Measurements from ENCODE around the gene DNAJC2.
"Not testable (repeated sequence)": the region's sequence is repeated elsewhere in the genome, so short reads cannot be mapped to it uniquely, and the experiment has no call there.

The DNAJC2 gene

DNA sequence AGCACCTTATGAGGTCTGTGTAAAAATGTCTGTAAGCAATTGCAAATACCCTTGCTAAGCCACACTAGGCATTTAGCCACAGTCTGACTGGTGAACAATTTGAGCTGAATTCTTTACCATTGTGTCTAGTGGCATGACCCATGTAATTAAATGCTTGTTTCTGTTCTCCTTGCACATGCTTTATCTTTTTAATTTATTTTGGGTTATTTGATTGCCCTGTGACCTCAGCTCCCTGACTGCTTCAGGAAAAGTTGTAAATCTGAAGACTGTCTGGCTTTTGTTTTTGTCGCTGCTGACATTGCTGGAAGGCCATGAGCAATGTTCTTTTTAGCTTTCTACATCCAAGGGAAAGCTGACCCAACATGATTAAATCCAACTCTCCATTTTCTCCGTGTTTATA is 78.3 kb downstream of the DNAJC2 start:
- DNase-seq (ENCODE audit: low spot score) = not testable (repeated sequence)

DNA sequence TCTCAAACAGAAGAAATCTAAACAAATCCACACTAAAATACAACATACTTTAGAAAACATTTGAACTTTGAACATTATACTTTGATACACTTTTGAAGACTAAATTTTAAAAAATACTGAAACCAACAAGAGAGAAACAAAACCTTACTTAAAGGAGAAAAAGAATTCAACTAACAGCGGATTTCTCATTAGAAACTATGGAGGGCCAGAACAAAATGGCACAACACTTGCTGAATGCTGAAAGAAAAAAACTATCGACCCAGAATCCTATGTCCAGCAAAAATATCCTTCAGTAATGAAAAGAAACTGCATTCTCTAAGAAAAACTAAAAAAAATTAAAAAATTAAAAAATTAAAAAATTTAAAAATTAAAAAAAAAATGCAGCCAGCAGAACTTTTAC is 80.5 kb downstream of the DNAJC2 start:
- DNase-seq (ENCODE audit: low spot score) = not testable (repeated sequence)

All from AG08396 (cell line).